Measurements from ENCODE around the gene SENP3.

The SENP3 gene

DNA sequence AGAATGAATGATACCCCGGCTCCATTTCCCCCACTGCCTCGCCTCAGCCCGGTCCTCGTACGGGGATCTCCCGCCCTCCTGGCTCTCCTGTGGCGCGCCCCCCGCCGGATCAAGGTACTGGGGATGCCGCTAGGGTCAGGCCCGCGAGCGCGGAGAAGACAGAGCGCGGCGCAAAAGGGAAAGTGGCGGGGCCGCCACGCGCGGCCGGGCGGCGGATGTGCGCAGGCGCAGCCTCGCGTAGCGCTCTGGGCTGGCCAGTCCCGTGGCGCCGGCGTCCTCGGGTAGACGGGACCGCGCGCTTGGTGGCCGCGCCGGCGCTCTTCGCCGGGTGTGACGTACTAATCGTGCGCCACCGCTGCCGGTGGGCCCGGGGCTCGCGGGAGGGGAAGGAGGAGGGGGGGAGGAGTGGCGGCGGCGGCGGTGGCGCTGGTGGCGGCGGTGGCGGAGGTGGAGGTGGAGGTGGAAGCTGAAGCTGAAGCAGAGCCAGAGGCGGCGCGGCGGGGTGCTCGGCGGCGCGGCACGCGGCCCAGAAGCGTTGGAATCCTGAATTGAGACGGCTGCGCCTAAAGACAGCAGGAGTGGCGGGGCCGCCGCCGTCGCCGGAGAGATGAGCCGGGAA is at the start of gene SENP3:
Gene SENP3, plus strand, starts transcription at position 331 of the 619 bp plus-strand sequence. CDS start 1,158 bp downstream, outside the sequence.
- peak; percentile 31 for DNase-seq

DNA sequence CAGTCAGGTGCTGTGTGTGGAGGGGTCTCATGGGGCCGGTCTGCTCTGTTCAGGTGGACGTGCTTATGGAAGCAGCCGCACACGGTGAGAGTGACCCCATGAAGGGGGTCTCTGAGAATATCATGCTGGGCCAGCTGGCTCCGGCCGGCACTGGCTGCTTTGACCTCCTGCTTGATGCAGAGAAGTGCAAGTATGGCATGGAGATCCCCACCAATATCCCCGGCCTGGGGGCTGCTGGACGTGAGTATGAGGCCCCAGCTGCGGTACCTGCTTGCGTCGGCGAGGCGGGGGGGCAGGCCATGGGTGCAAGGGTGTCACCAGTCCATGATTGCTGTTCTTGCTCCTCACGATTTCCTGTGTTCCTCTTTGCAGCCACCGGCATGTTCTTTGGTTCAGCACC is 49.6 kb upstream of the SENP3 start:
- no peak for DNase-seq

DNA sequence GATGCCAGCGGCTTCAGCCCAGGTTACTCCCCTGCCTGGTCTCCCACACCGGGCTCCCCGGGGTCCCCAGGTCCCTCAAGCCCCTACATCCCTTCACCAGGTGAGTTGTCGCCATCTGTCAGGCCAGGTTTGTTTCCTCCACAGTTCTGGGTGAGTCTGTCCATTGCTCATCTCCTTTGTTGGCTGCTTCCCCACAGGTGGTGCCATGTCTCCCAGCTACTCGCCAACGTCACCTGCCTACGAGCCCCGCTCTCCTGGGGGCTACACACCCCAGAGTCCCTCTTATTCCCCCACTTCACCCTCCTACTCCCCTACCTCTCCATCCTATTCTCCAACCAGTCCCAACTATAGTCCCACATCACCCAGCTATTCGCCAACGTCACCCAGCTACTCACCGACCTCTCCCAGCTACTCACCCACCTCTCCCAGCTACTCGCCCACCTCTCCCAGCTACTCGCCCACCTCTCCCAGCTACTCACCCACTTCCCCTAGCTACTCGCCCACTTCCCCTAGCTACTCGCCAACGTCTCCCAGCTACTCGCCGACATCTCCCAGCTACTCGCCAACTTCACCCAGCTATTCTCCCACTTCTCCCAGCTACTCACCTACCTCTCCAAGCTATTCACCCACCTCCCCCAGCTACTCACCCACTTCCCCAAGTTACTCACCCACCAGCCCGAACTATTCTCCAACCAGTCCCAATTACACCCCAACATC is 48.7 kb upstream of the SENP3 start:
- DNase-seq = no peak

DNA sequence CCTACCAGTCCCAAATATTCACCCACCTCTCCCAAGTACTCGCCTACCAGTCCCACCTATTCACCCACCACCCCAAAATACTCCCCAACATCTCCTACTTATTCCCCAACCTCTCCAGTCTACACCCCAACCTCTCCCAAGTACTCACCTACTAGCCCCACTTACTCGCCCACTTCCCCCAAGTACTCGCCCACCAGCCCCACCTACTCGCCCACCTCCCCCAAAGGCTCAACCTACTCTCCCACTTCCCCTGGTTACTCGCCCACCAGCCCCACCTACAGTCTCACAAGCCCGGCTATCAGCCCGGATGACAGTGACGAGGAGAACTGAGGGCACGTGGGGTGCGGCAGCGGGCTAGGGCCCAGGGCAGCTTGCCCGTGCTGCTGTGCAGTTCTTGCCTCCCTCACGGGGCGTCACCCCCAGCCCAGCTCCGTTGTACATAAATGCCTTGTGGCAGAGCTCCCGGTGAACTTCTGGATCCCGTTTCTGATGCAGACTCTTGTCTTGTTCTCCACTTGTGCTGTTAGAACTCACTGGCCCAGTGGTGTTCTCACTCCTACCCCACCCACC is 47.8 kb upstream of the SENP3 start:
- no peak for DNase-seq

DNA sequence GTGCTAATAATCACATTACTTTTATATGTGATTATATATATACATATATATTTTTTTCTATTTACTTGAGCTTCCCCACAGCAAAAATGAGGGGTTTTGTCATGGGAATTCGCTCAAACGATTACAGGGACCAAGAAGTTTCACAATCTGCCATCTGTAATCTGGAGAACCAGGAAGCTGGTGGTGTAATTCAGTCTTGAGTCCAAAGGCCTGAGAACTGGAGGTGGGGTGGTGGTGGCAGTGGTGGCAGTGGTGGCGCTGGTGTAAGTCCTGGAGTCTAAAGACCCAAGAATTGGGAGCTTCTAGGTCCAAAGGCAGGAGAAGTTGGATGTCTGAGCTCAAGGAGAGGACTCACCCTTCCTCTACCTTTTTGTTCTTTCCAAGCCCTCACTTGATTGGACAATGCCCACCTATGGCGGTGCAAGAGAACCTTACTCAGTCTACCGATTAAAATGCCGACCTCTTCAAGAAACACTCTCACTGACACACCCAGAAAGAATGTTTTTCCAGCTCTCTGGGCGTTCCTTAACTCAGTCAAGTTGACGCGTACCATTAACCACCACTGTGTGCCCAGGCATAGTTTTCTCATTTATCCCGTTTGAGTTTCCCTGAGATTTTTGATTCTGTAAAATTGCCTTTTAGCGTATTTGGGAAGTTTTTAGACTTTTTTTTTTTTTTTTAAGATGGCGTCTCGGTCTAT is 45.7 kb upstream of the SENP3 start:
- peak; percentile 52 for DNase-seq

DNA sequence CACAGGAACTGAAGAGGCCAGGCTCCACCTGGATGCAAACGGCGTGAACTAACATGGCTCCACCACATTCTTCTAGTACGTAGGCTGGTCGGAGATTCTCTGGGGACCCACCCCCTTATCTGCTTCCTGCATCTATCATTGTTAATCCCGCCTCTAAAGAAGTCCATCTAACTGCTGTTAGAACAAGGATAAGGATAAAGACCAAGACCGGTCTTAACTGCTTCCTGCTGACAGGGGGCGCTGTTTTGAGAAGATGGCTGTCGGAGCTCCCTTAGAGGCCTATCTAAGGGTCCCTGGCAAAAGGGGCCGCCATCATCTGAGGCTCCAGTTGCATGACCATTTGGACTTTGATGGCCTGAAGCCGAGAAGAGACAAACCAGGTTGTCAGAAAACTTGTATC is 38.7 kb upstream of the SENP3 start:
- peak; percentile 0 for DNase-seq

DNA sequence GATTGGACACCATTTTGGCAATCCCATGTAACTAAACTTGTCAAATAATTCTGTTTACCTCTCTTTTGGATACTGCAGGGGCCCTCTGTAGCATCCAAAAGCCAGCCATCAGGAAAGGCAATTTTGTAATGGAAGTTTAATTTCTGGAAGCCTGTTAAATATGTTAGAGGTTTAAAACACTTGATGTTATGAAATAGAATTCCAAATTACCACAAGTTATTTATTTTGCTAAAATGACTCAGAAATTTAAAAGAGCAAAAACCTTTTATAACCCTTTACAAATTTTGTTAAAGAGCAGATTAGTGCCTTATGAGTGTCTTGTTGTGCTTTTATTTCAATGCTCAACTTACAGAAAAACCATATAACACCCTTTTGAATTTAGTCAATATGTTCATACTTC is 32.9 kb upstream of the SENP3 start:
- DNase-seq = no peak

DNA sequence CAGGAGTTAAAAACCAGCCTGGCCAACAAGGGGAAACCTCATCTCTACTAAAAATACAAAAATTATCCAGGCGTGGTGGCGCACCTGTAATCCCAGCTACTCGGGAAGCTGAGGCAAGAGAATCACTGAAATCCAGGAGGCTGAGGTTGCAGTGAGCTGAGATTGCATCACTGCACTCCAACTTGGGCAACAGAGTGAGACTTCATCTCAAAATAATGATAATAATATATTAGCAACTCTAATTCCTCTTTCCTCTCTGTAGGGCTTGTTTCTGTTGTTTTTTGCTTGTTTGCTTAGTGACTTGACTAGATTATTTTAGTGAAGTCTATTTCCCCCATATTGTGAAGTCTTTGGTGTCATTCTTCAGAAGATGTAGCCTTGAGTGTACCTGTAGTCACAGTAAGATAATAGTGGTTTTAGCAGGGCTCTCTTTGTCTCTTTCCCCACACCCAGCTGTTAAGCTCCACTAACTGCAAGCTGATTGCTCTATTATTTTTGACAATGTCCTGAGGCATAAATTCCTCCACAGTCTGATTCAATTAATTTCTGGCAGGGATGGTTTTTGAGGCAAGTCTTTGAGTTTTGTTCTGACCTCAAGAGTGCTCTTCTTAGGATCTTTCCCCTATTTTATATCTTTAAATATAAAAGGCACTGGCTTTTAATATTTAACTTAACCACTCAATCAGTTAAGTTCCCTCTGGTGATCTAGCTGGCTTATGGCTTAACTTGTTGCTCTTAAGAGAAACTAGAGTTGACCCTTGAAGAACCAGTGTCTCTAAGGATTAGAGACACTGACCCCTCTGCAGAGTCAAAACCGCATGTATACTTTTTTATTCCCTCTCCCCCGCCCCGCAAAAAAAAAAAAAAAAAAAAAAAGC is 31.5 kb upstream of the SENP3 start:
- DNase-seq = no peak

DNA sequence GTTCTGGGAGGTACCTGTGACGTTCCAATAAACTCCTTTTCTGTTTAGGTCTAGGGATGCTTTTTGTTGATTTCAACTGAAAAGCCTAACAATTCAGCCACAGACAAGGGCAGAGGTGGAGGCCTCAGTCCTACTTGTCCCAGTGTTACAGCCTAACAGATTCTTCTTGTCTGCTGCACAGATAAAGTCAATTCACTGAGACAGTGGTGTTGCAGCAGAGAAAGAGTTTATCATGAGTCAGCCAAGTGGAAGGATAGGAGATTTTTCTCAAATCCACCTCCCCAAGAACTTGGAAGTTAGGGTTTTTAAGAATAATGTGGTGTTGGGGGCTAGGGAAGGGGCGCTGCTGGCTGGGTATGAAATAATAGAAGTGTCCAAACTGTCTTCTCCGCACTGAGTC is 23.7 kb upstream of the SENP3 start:
- DNase-seq = no peak

DNA sequence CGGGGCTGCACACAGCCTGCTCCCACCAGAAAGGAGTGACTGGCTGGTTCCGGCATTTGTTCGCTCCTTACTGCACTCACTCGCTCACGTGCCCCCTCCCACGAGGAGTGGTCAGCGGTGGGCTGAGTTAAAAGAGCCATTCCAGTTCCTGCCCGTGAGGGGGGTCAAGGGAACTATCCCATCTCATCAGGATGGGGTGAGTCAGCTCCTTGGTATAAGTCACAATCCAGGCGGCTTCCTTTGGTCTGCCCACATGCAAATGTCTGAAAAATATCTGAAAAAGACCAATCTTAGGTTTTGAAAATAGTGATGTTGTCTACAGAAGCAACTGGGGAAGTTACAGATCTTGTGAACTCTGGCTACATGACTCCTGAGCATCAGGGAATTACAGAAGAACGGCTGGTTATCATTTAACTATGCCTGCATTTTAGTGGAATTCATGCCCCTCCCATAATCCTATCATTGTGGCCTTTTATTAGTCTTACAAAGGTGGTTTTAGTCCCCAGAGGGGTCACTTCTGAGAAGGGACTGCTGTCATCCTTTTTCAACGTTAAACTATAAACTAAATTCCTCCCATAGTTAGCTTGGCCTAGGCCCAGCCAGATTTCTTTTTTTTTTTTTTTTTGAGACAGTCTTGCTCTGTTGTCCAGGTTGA is 22.7 kb upstream of the SENP3 start:
- no peak for DNase-seq

DNA sequence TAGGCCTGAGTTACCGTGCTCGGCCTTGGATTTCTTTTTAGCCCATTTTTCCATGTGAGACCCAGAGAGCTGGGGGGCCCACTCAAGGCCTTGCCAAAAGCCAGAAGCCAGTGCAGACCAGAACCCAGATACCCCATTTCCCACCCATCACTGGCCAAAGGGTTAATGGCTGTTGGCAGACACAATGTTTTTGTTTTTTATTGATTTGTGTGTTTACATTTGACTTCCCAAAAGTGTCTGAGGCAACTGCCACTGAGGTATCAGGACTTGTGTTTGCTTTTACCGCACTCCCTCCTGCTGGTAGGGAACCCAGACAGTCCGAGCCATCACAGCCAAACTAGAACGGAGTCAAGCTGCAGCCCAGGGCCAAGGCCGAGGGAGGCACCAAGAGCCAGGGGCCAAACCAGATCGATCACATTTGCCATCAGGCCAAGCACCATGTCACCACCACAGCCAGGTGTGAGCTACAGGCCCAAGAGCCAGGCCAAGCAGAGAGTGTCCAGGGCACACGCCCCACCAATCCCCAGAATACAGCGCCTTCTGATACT is 20.6 kb upstream of the SENP3 start:
- DNase-seq = no peak

DNA sequence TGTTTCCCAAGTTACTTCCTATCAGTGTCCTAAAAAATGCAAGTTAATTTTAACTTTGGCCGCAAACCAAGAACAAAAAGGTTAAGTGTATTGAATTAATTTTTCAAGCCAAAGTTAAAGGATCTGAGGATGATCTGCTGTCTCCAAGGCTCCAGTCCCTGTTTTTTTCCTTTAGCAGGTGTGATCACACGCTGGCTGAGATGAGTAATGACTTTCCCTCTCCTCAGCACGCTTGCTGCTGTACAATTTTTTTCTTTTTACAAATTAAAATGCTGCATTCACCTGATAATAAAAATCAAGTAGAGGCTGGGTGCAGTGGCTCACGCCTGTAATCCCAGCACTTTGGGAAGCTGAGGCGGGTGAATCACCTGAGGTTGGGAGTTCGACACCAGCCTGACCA is 16.8 kb upstream of the SENP3 start:
- no peak for DNase-seq

DNA sequence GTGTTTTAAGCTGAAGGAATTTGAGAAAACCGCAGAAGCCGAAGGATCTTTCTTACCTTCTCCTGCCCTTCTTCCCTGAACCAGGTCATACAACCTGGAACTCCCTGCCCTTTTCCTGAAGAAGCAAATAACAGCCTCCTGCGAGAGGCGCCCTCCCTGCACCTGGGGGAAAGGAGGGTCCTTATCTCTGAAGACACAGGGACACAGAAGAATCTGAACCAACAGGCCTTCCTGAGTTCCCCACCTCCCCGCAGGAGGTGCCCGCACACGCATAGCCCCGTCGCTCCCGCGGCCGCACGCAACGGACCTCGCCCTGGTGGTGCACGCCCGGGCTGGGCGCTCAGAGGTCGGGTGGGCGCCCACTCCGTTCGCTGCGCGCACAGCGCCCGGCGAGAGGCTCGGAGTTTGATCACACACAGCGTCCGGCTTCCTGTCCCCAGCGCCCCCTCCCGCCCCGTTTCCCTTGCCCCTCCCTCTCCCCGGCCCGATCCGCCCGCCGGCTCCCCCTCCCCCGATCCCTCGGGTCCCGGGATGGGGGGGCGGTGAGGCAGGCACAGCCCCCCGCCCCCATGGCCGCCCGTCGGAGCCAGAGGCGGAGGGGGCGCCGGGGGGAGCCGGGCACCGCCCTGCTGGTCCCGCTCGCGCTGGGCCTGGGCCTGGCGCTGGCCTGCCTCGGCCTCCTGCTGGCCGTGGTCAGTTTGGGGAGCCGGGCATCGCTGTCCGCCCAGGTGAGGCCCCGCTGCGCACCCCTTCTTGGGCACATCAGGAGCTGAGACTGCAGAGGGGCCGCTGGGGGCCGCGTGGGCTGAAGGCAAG is 12.9 kb upstream of the SENP3 start, which contains the start of gene TNFSF12:
Gene TNFSF12, plus strand, starts transcription at position 474 of the 816 bp plus-strand sequence. Its CDS starts 96 bp downstream, at position 570.
- DNase-seq = no peak

DNA sequence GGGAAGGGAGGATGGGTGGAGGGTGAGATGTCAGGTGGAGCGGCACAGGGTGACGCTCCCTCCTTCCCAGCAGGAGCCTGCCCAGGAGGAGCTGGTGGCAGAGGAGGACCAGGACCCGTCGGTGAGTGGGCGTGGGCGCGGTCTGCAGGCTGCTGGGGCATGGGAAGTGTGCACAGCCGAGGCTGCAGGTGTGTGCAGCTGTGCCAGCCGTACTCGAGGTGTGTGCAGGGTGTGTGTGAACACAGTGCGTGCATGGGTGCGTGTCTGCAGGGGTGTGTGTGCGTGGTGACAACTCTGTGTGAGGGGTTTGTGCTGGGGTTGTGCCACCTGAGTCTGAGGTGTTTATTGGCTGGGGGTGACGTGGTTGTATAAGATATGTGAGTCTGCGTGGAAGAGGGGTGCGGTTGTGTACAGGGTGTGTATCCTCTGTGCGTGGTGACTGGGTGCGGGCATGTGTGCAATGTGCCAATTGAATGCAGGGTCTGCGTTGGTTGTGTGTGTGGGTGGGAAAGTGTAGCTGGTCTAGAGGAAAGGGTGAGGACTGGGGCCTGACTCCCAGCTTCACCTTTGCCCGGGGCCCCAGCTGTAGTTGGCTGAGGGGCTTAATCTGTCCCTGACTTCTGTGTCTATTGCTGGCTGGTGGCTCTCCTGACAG is 12.2 kb upstream of the SENP3 start:
- no peak for DNase-seq

DNA sequence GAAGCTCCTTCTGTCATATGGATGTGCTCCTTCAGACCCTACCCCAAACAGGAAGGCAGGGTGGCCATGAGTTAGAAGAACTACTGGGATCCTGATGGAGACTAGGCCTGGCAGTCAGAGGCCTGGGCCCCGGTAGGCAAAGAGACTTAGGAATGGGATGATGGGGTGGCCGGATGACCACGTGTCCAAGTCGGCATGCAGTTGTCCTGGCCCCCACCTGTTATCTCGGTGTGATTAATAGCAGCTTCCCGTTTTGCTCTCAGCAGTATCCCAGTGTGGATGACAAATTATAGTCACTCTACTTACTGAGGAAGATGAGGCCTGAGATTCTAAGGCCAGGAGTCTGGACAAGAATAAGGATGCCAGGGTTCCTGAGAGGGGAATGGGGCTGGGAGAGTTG is 11.4 kb upstream of the SENP3 start:
- DNase-seq = no peak

DNA sequence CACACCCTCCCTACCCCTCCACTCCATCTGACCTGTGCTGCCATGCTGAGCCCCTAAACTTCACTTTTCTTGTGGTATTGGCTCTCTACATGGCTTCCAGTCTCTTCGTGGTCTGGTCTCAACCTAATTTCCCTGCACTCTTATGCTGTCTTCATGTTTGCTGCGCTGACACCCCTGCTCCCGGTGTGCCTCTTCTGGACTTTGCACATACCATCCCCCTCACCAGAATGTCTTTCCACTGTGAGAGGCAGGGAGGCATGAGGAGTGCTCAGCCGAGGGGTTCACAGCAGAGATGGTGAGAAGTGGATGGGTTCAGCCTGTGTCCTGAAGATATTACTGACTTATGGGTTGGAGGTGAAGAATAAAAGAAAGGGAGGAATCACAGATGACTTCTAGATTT is 10.3 kb upstream of the SENP3 start:
- no peak for DNase-seq

DNA sequence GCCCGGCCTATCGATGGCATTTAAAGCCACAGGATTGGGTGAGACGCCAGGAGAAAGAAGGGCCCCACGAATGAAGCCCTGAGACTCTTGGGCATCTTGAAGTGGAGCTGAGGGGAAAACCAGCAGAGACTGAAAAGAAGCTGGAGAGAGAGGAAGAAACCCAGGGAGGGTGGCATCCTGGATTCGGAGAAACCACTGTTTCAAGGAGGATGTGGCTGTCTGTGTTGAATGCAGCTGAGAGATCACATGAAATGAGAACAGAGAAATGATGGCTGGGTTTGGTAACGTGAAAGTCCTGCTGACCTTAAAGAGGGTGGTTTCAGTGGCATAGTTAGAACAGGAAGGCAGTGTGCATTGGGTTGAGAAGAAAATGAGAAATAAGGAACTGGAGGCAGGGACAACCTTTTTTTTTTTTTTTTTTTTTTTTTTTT is 9.1 kb upstream of the SENP3 start:
- DNase-seq = peak; percentile 66

DNA sequence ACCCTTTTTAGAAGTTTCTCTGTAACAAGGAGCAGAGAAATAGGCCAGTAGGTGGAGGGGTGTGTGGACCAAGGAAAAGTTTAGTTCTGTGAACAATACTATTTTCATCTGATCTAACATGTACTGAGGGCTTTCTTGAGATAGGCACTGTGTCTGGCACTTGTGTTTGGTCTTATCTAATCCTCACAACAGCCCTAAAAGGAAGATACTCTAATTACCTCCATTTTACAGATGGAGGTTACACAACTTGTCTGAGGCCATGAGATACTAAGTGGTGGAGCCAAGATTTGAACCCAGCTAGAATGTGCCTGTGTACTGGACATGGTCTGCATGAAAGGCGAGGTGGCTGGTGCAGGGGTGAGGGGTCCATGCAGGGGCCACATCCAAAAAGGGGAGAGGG is 8.4 kb upstream of the SENP3 start:
- no peak for DNase-seq

DNA sequence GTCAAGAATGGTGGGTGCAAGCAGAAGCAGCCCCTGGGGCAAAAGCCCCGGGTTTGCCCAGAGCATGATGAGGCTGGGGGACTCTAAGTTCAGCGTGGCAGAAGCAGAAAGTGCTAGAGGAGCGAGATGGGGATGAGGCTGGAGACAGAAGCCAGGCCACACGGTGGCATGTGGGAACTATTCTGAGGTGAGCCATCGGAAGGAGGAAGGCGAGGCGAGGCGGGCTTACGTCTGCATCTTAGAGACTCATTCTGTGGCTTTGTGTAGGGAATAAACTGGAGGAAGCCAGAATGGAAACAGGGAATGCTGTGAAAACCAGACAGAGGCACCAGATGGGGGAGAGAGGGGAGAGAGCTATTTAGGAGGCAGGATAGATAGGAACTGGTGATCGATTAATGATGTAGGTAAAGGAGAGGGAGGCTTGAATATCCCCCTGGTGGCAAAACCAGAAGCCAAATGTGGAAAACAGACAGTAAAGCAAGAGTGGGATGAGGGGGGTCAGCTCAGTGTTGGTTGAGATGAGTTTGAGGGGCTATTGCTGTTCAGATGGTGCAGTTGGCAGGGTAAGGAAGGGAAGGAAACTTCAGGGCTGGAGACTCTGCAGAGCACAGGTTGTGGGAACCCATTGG is 6.3 kb upstream of the SENP3 start:
- no peak for DNase-seq

DNA sequence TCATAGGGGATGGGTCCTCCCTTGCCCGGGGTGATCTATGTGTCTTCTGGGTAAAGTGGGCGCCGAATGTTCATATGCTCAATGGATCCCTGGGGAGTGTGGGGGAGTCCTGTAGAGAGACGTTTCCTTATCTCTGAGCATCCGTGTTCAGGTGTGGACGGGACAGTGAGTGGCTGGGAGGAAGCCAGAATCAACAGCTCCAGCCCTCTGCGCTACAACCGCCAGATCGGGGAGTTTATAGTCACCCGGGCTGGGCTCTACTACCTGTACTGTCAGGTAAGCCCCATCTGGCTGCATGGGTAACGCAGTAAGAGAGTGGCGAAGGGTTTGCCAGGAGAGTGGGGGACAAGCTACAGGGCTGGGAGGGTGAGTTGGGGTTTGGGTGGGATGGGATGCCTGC is 5.1 kb upstream of the SENP3 start:
- no peak for DNase-seq

Data from GF-D8 (cell line).